ENCODE data around the gene SLC6A16.

Gene SLC6A16

DNA sequence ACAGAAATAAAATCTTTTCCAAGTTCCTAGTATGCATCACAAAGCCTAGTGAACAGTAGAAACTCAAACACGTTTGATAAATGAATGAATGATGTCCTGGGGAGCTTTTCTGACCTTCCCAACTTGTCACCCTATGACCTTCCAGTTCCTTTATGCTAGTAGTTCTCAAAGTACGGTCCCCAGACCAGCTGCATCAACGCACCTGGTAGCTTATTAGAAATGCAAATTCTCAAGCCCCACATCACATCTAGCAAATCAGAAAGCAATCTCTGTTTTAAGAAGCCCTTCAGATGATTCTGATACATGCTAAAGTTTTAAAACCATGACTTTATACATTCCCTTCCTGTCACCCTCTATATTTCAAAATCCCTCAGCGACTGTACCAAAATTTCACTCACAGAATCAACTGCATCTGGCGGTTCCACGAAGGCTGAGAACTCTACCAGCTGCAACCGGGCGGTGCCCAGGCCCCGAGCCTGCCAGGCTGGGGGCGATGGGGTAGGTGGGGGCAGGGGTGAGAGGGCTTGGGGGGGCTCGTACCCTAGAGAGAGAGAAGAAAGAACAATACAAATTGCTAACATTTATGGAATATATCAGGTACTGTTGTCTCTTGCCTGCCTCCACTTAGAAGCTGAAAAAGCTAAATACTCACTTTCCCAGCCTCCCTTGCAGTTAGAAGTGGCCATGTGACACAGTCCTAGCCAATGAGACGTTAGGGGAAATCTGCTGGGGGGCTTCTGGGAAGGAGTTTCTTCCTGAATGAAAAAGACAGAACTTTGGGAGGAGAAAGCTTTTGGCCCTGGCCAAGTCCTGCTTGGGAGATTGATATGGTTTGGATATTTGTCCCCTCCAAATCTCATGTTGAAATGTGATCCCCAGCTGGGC is 23.6 kb upstream of the SLC6A16 start:
- TF ChIP-seq, protein P1, sequence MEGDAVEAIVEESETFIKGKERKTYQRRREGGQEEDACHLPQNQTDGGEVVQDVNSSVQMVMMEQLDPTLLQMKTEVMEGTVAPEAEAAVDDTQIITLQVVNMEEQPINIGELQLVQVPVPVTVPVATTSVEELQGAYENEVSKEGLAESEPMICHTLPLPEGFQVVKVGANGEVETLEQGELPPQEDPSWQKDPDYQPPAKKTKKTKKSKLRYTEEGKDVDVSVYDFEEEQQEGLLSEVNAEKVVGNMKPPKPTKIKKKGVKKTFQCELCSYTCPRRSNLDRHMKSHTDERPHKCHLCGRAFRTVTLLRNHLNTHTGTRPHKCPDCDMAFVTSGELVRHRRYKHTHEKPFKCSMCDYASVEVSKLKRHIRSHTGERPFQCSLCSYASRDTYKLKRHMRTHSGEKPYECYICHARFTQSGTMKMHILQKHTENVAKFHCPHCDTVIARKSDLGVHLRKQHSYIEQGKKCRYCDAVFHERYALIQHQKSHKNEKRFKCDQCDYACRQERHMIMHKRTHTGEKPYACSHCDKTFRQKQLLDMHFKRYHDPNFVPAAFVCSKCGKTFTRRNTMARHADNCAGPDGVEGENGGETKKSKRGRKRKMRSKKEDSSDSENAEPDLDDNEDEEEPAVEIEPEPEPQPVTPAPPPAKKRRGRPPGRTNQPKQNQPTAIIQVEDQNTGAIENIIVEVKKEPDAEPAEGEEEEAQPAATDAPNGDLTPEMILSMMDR (conservative IDR thresholded peaks at IDR 0.05; ENCODE audit: low read length), result no peak
- no peak for TF ChIP-seq EZH2phosphoT487 (IDR thresholded peaks at IDR 0.05; ENCODE audit: borderline replicate concordance)
- Histone ChIP-seq H3K36me3 (ENCODE audit: insufficient read depth, low read length) (no peaks in the 10 kb centered on the region), H3K9ac (ENCODE audit: low read depth, low read length, poor library complexity, severe bottlenecking) (no peak overlapping the region), H3K27me3 (ENCODE audit: insufficient read depth, low read length, poor library complexity, severe bottlenecking) (no peaks in the 10 kb centered on the region), H3K79me2 (ENCODE audit: insufficient read depth, low read length) (no peaks in the 10 kb centered on the region), H3K4me3 (ENCODE audit: low read length, poor library complexity, severe bottlenecking) (no peak overlapping the region), H2AFZ (ENCODE audit: low read length) (no peak overlapping the region), H3K4me2 (ENCODE audit: low read depth, low read length, poor library complexity, severe bottlenecking) (no peak overlapping the region), H3K4me1 (ENCODE audit: insufficient read depth, low read length, poor library complexity, severe bottlenecking) (no peaks in the 10 kb centered on the region), H3K9me3 (ENCODE audit: insufficient read depth, low read depth, low read length) (no peaks in the 10 kb centered on the region), H3F3A (ENCODE audit: low read depth) (no peaks in the 10 kb centered on the region), H3K9me2 (replicated peaks; ENCODE audit: low read depth, low read length) (no peaks in the 10 kb centered on the region), H4K20me1 (ENCODE audit: insufficient read depth, low read length, poor library complexity, severe bottlenecking) (no peaks in the 10 kb centered on the region)

DNA sequence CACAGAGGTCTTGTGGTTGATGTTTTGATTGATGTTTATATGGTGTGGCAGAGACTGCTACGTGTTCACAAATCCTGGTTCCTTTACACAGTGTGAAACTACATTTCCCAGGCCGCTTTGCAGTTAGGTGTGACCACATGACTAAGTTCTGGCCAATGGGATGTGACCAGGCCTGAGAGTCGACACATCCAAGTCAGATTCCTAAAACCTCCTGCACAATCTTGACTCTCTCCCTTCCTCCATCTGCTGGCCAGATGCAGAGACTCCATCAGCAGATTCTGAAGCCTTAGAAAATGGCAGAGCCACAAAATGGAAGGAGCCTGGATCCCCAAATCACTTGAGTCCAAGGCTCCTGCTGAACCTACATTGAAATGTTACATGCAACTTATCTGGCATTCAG is 22.8 kb upstream of the SLC6A16 start:
- TF ChIP-seq, protein P1 (conservative IDR thresholded peaks at IDR 0.05; ENCODE audit: low read length), result no peak
- no peak for TF ChIP-seq EZH2phosphoT487 (IDR thresholded peaks at IDR 0.05; ENCODE audit: borderline replicate concordance)
- no peak overlapping the region for H3K4me2 ChIP-seq (ENCODE audit: low read depth, low read length, poor library complexity, severe bottlenecking)
- H2AFZ ChIP-seq (ENCODE audit: low read length), result 0 out of 2 replicates have a peak overlapping the region, but pooled peaks have one; percentile 18

DNA sequence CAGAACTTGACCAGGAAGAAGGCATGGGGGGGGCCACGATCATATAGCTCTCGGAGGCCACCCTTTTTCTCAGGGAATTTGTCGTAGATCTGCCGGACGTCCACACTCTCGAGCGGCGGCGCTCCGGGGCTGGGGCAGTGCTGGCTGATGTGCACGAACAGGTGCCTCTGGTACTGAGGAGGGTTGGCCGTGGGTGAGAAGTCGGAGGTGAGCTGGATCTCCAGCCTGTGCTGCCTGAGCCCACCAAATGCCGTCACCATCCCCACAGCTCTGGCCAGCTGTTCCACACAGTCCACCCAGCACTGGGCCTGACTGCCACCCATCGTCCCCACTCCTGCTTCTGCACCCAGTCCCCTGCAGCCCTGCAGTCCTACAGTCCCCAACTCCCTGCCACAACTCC is 22.2 kb upstream of the SLC6A16 start:
- Histone ChIP-seq H3K9me3 (ENCODE audit: insufficient read depth, low read depth, low read length) (no peaks in the 10 kb centered on the region), H3K4me1 (ENCODE audit: insufficient read depth, low read length, poor library complexity, severe bottlenecking) (no peaks in the 10 kb centered on the region), H2AFZ (ENCODE audit: low read length) (no peak overlapping the region), H3K9ac (ENCODE audit: low read depth, low read length, poor library complexity, severe bottlenecking) (no peak overlapping the region), H3K9me2 (replicated peaks; ENCODE audit: low read depth, low read length) (no peaks in the 10 kb centered on the region), H3K36me3 (ENCODE audit: insufficient read depth, low read length) (no peaks in the 10 kb centered on the region), H3K4me3 (ENCODE audit: low read length, poor library complexity, severe bottlenecking) (no peak overlapping the region), H3F3A (ENCODE audit: low read depth) (no peaks in the 10 kb centered on the region), H3K79me2 (ENCODE audit: insufficient read depth, low read length) (no peaks in the 10 kb centered on the region), H3K27me3 (ENCODE audit: insufficient read depth, low read length, poor library complexity, severe bottlenecking) (no peaks in the 10 kb centered on the region), H4K20me1 (ENCODE audit: insufficient read depth, low read length, poor library complexity, severe bottlenecking) (no peaks in the 10 kb centered on the region), H3K4me2 (ENCODE audit: low read depth, low read length, poor library complexity, severe bottlenecking) (no peak overlapping the region)
- TF ChIP-seq, protein P1 (conservative IDR thresholded peaks at IDR 0.05; ENCODE audit: low read length), result no peak
- no peak for TF ChIP-seq EZH2phosphoT487 (IDR thresholded peaks at IDR 0.05; ENCODE audit: borderline replicate concordance)

More for the DNA sequence above, 22.8 kb upstream of the SLC6A16 start:
- no peak overlapping the region for H3K4me3 ChIP-seq (ENCODE audit: low read length, poor library complexity, severe bottlenecking)
- no peaks in the 10 kb centered on the region for H4K20me1 ChIP-seq (ENCODE audit: insufficient read depth, low read length, poor library complexity, severe bottlenecking)
- H3K9me2 ChIP-seq (replicated peaks; ENCODE audit: low read depth, low read length), result no peaks in the 10 kb centered on the region
- no peaks in the 10 kb centered on the region for H3K79me2 ChIP-seq (ENCODE audit: insufficient read depth, low read length)
- no peaks in the 10 kb centered on the region for H3K9me3 ChIP-seq (ENCODE audit: insufficient read depth, low read depth, low read length)
- H3K36me3 ChIP-seq (ENCODE audit: insufficient read depth, low read length), result no peaks in the 10 kb centered on the region
- no peaks in the 10 kb centered on the region for H3K27me3 ChIP-seq (ENCODE audit: insufficient read depth, low read length, poor library complexity, severe bottlenecking)
- no peaks in the 10 kb centered on the region for H3K4me1 ChIP-seq (ENCODE audit: insufficient read depth, low read length, poor library complexity, severe bottlenecking)
- no peak overlapping the region for H3K9ac ChIP-seq (ENCODE audit: low read depth, low read length, poor library complexity, severe bottlenecking)
- no peaks in the 10 kb centered on the region for H3F3A ChIP-seq (ENCODE audit: low read depth)
